IMR-90 (cell line): ENCODE data around the gene DCDC2. TPM values are rescaled to one million over a fixed set of nuclear protein-coding genes. Genes with fewer than 3 reads are reported as not detected.

Experiments
- ATAC-seq: fragments of 200-7000 bp; cut with Tn5 transposase; 2 replicates; pipeline ENCODE4 v1.9.1; 2020; ENCODE audit warnings: low read depth, mild to moderate bottlenecking, moderate library complexity
- BruUV-seq: library from RNA; stranded (reverse); fragments of 400-500 nt; replicated peaks from 2 replicates; lab custom pipeline; 2021; lab: Mats Ljungman, UMichigan
- CTCF ChIA-PET: fragments of 300-600 bp; formaldehyde crosslinking; extraction: SDS; loops from one replicate; lab custom pipeline; 2021; ENCODE audit warnings: antibody characterized with exemption; lab: Yijun Ruan, JAX
- POLR2A ChIA-PET: fragments of 300-600 bp; sonication (Branson Sonifier 250); formaldehyde crosslinking; loops from one replicate; lab custom pipeline; 2022; ENCODE audit warnings: antibody characterized with exemption; ENCODE audit not compliant: unreplicated experiment; lab: Charles Lee
- DNase-seq: peaks from one replicate; pipeline ENCODE4 v3.0.0; 2013
- H2AFZ ChIP-seq: replicated peaks from 2 replicates; pipeline ENCODE3; 2013; ENCODE audit warnings: low read length, mild to moderate bottlenecking; ENCODE audit not compliant: poor library complexity
- H2AK5ac ChIP-seq: 2 replicates; pipeline ENCODE4 v1.6.1; 2013; ENCODE audit warnings: low read depth, low read length, inconsistent platforms
- H2AK9ac ChIP-seq: replicated peaks from 2 replicates; pipeline ENCODE3; 2013; ENCODE audit warnings: mild to moderate bottlenecking, low read depth, low read length, moderate library complexity; ENCODE audit not compliant: poor library complexity
- H2BK120ac ChIP-seq: 2 replicates; pipeline ENCODE4 v1.6.1; 2013; ENCODE audit warnings: low read depth, low read length, inconsistent platforms
- H2BK15ac ChIP-seq: 3 replicates; pipeline ENCODE4 v1.6.1; 2013; ENCODE audit warnings: low read depth, low read length, inconsistent platforms
- H2BK20ac ChIP-seq: 2 replicates; pipeline ENCODE4 v1.6.1; 2013; ENCODE audit warnings: low read depth, mild to moderate bottlenecking, inconsistent platforms, low read length, moderate library complexity
- H2BK5ac ChIP-seq: 2 replicates; pipeline ENCODE4 v1.6.1; 2013; ENCODE audit warnings: mild to moderate bottlenecking, low read depth, low read length, inconsistent platforms; ENCODE audit not compliant: poor library complexity, severe bottlenecking
- H3K14ac ChIP-seq: replicated peaks from 2 replicates; pipeline ENCODE4 v1.6.1; 2013; ENCODE audit warnings: low read depth, low read length, inconsistent platforms
- H3K18ac ChIP-seq: 2 replicates; pipeline ENCODE4 v1.6.1; 2013; ENCODE audit warnings: low read depth, low read length, control low read depth
- H3K23ac ChIP-seq: 2 replicates; pipeline ENCODE4 v1.6.1; 2013; ENCODE audit warnings: low read depth, low read length, inconsistent platforms
- H3K27ac ChIP-seq: 2 replicates; pipeline ENCODE4 v1.5.1; 2013; ENCODE audit warnings: mild to moderate bottlenecking, control low read depth, low read length; ENCODE audit not compliant: insufficient read depth
- H3K27me3 ChIP-seq: 2 replicates; pipeline ENCODE4 v1.6.1; 2013; ENCODE audit warnings: low read length; ENCODE audit not compliant: control insufficient read depth, insufficient read depth
- H3K36me3 ChIP-seq: 2 replicates; pipeline ENCODE4 v1.6.1; 2013; ENCODE audit warnings: low read length, mixed read lengths; ENCODE audit not compliant: control insufficient read depth, insufficient read depth
- H3K4ac ChIP-seq: 2 replicates; pipeline ENCODE4 v1.6.1; 2013; ENCODE audit warnings: low read depth, low read length, inconsistent platforms
- H3K4me1 ChIP-seq: 2 replicates; pipeline ENCODE4 v1.6.1; 2013; ENCODE audit warnings: low read length, mixed read lengths; ENCODE audit not compliant: control insufficient read depth, insufficient read depth
- H3K4me2 ChIP-seq: 2 replicates; pipeline ENCODE4 v1.6.1; 2013; ENCODE audit warnings: low read depth, mild to moderate bottlenecking, control low read depth, low read length, moderate library complexity
- H3K4me3 ChIP-seq: 2 replicates; pipeline ENCODE4 v1.5.1; 2013; ENCODE audit warnings: low read depth, mild to moderate bottlenecking, control low read depth, low read length, moderate library complexity; ENCODE audit not compliant: insufficient read depth
- H3K56ac ChIP-seq: 2 replicates; pipeline ENCODE4 v1.6.1; 2013; ENCODE audit warnings: low read length, inconsistent platforms; ENCODE audit not compliant: insufficient read depth; ENCODE audit errors: extremely low read depth
- H3K79me1 ChIP-seq, 2 experiments: 2 replicates each; pipeline ENCODE4 v1.6.1; 2013; ENCODE audit warnings: low read length in 2 of 2, inconsistent platforms in 1 of 2, low read depth in 1 of 2
- H3K9ac ChIP-seq: 2 replicates; pipeline ENCODE4 v1.6.1; 2013; ENCODE audit warnings: low read depth, low read length, control low read depth
- H3K9me1 ChIP-seq: 2 replicates; pipeline ENCODE4 v1.6.1; 2013; ENCODE audit warnings: low read length, inconsistent platforms; ENCODE audit not compliant: insufficient read depth
- H3K9me3 ChIP-seq: 2 replicates; pipeline ENCODE4 v1.6.1; 2013; ENCODE audit warnings: low read length; ENCODE audit not compliant: control insufficient read depth, insufficient read depth
- H4K20me1 ChIP-seq: 2 replicates; pipeline ENCODE4 v1.6.1; 2013; ENCODE audit warnings: low read length, inconsistent platforms; ENCODE audit not compliant: insufficient read depth
- H4K5ac ChIP-seq: 2 replicates; pipeline ENCODE4 v1.6.1; 2013; ENCODE audit warnings: mild to moderate bottlenecking, low read depth, low read length, control low read depth
- H4K8ac ChIP-seq, 2 experiments: 2 replicates each; pipeline ENCODE4 v1.6.1; 2013; ENCODE audit warnings: low read depth in 2 of 2, low read length in 2 of 2, control low read depth in 1 of 2, inconsistent platforms in 1 of 2
- H4K91ac ChIP-seq: 2 replicates; pipeline ENCODE4 v1.6.1; 2013; ENCODE audit warnings: low read depth, low read length, inconsistent platforms; ENCODE audit not compliant: insufficient read depth
- BHLHE40 ChIP-seq: fragments of 150-350 bp; IDR thresholded peaks from 2 replicates; pipeline ENCODE4 v1.6.1; 2016; ENCODE audit warnings: mild to moderate bottlenecking, low read depth, low read length
- CEBPB ChIP-seq: IDR thresholded peaks from 2 replicates; pipeline ENCODE4 v1.6.1; 2012; ENCODE audit warnings: low read depth, low read length, improper control_type of control experiment
- CHD1 ChIP-seq: IDR thresholded peaks from 2 replicates; pipeline ENCODE4 v1.6.1; 2012; ENCODE audit warnings: low read depth, low read length, improper control_type of control experiment
- FOS ChIP-seq: fragments of 150-350 bp; IDR thresholded peaks from 2 replicates; pipeline ENCODE4 v1.6.1; 2016; ENCODE audit warnings: low read depth, low read length
- MAFK ChIP-seq: IDR thresholded peaks from 2 replicates; pipeline ENCODE4 v1.6.1; 2012; ENCODE audit warnings: low read depth, low read length, improper control_type of control experiment
- MAZ ChIP-seq: IDR thresholded peaks from 2 replicates; pipeline ENCODE4 v1.6.1; 2012; ENCODE audit warnings: low read depth, mild to moderate bottlenecking, low read length, improper control_type of control experiment, moderate library complexity, borderline replicate concordance
- MXI1 ChIP-seq: IDR thresholded peaks from 2 replicates; pipeline ENCODE4 v1.6.1; 2012; ENCODE audit warnings: low read depth, mild to moderate bottlenecking, low read length, moderate library complexity, borderline replicate concordance
- NFE2L2 ChIP-seq: fragments of 150-350 bp; IDR thresholded peaks from 2 replicates; pipeline ENCODE4 v1.6.1; 2016; ENCODE audit warnings: low read depth, mild to moderate bottlenecking, low read length
- POLR2A ChIP-seq: IDR thresholded peaks from 2 replicates; pipeline ENCODE4 v1.6.1; 2012; ENCODE audit warnings: mild to moderate bottlenecking, low read depth, low read length
- RAD21 ChIP-seq: IDR thresholded peaks from 2 replicates; pipeline ENCODE4 v1.6.1; 2012; ENCODE audit warnings: low read length, improper control_type of control experiment
- RCOR1 ChIP-seq: IDR thresholded peaks from 2 replicates; pipeline ENCODE4 v1.6.1; 2012; ENCODE audit warnings: mild to moderate bottlenecking, low read length, improper control_type of control experiment; ENCODE audit not compliant: insufficient replicate concordance
- RFX5 ChIP-seq: IDR thresholded peaks from 2 replicates; pipeline ENCODE4 v1.8.0; 2012; ENCODE audit warnings: low read depth, mild to moderate bottlenecking, low read length, moderate library complexity
- SMC3 ChIP-seq: fragments of 150-350 bp; IDR thresholded peaks from 2 replicates; pipeline ENCODE4 v1.6.1; 2016; ENCODE audit warnings: low read depth, mild to moderate bottlenecking, antibody characterized with exemption, low read length, moderate library complexity
- WGBS, 2 experiments: methylation state at CpG; one replicate each; pipeline versions ENCODE4 v1.1.5 to v1.1.7; 2013; ENCODE audit warnings: missing lambda C conversion rate in 2 of 2; ENCODE audit not compliant: insufficient read length in 1 of 2; ENCODE audit errors: extremely low coverage in 2 of 2; 5-methylcytosine and 5-hydroxymethylcytosine counted together
- dilution Hi-C: fragments of 300-500 bp; cut with HindIII; formaldehyde crosslinking; loops from one replicate; pipeline ENCODE4 v1.14.3; 2018; ENCODE audit warnings: low sequenced_read_pairs; ENCODE audit not compliant: unreplicated experiment
- in situ Hi-C: fragments of 300-500 bp; cut with MboI; formaldehyde crosslinking; loops from 3 replicates; pipeline ENCODE4 v1.14.3; 2019; ENCODE audit warnings: low sequenced_read_pairs, inconsistent platforms, mixed read lengths
- intact Hi-C: fragments of 100-400 bp; cut with micrococcal nuclease; formaldehyde crosslinking; loops from 2 replicates; pipeline ENCODE4 v1.10.0; 2022
- polyA plus RNA-seq, 3 experiments: library from polyadenylated mRNA; depleted of rRNA; stranded (reverse); fragments of >200 nt; gene quantifications; 2 replicates each; pipeline ENCODE4 v1.2.3, GENCODE V29; 2012; ENCODE audit warnings: low replicate concordance in 1 of 3
- total RNA-seq: library from RNA; depleted of rRNA; stranded (reverse); fragments of >200 nt; gene quantifications from 2 replicates; pipeline ENCODE4 v1.2.3, GENCODE V29; 2012
- TF ChIP-seq, protein P1 (sequence below): conservative IDR thresholded peaks from 2 replicates; pipeline ENCODE4 v1.5.1; 2012; ENCODE audit warnings: mild to moderate bottlenecking, low read depth, low read length, improper control_type of control experiment
- TF ChIP-seq, protein P2 (sequence below): fragments of 150-350 bp; IDR thresholded peaks from 2 replicates; pipeline ENCODE4 v1.6.1; 2016; ENCODE audit warnings: low read depth, mild to moderate bottlenecking, low read length, moderate library complexity, borderline replicate concordance

The DCDC2 gene
- total and polyA plus RNA-seq, 2 of the 4 experiments (the other 2 are of a cell fraction) = not detected

- no TSS peak for BruUV-seq
- no CpG with 5 or more reads among the region's 1 CpG for WGBS, 2 experiments
- no peak overlapping the region for H3K4me2 ChIP-seq
Measured at GRCh38 chr6:24306936-24307335, 50.9 kb downstream of the DCDC2 start.

More at GRCh38 chr6:24306936-24307335, 50.9 kb downstream of the DCDC2 start:
- Histone ChIP-seq H3K23ac (no peak overlapping the region), H3K79me1 (no peaks in the 10 kb centered on the region), H3K9me1 (no peaks in the 10 kb centered on the region), H4K8ac (no peak overlapping the region), H3K9me3 (0 out of 2 replicates have a peak, but pooled peaks cover 2% of the 10 kb centered on the region), H3K18ac (no peak overlapping the region), H2AK5ac (no peak overlapping the region), H4K20me1 (no peaks in the 10 kb centered on the region), H2AK9ac (no peak overlapping the region), H2AFZ (no peak overlapping the region), H3K9ac (no peak overlapping the region), H2BK120ac (no peak overlapping the region), H3K14ac (no peak overlapping the region), H3K36me3 (no peaks in the 10 kb centered on the region), H2BK5ac (no peak overlapping the region), H3K56ac (no peak overlapping the region), H3K4ac (no peak overlapping the region), H3K4me1 (no peaks in the 10 kb centered on the region), H2BK15ac (no peak overlapping the region), H2BK20ac (no peak overlapping the region), H3K27ac (no peak overlapping the region), H3K27me3 (no peaks in the 10 kb centered on the region), H3K4me3 (no peak overlapping the region), H4K91ac (no peak overlapping the region), H4K5ac (no peak overlapping the region)
- DNase-seq (no peak), ATAC-seq (no peak)
- in situ Hi-C loops = no loop called here
- TF ChIP-seq, protein P1, sequence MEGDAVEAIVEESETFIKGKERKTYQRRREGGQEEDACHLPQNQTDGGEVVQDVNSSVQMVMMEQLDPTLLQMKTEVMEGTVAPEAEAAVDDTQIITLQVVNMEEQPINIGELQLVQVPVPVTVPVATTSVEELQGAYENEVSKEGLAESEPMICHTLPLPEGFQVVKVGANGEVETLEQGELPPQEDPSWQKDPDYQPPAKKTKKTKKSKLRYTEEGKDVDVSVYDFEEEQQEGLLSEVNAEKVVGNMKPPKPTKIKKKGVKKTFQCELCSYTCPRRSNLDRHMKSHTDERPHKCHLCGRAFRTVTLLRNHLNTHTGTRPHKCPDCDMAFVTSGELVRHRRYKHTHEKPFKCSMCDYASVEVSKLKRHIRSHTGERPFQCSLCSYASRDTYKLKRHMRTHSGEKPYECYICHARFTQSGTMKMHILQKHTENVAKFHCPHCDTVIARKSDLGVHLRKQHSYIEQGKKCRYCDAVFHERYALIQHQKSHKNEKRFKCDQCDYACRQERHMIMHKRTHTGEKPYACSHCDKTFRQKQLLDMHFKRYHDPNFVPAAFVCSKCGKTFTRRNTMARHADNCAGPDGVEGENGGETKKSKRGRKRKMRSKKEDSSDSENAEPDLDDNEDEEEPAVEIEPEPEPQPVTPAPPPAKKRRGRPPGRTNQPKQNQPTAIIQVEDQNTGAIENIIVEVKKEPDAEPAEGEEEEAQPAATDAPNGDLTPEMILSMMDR = no peak
- TF ChIP-seq CEBPB (no peak), FOS (no peak), RFX5 (no peak), RAD21 (no peak), MAZ (no peak), BHLHE40 (no peak), SMC3 (no peak), CHD1 (no peak), MXI1 (no peak), NFE2L2 (no peak), RCOR1 (no peak), MAFK (no peak), POLR2A (no peak)
- TF ChIP-seq, protein P2, sequence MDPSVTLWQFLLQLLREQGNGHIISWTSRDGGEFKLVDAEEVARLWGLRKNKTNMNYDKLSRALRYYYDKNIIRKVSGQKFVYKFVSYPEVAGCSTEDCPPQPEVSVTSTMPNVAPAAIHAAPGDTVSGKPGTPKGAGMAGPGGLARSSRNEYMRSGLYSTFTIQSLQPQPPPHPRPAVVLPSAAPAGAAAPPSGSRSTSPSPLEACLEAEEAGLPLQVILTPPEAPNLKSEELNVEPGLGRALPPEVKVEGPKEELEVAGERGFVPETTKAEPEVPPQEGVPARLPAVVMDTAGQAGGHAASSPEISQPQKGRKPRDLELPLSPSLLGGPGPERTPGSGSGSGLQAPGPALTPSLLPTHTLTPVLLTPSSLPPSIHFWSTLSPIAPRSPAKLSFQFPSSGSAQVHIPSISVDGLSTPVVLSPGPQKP = no peak
- ChIA-PET CTCF (no interaction called here), POLR2A (no interaction called here)
- dilution Hi-C loops = no loop called here
- intact Hi-C loops = no loop called here
